Subcutaneous adipose tissue (tissue), 4 donors: ENCODE data around the gene VAPA. TPM values are rescaled to one million over a fixed set of nuclear protein-coding genes. Genes with fewer than 3 reads are reported as not detected.

Experiments used
- CTCF ChIP-seq: fragments of 450-650 bp; IDR thresholded peaks from one replicate; pipeline ENCODE4 v1.5.1; 2016; ENCODE audit warnings: low read depth, mild to moderate bottlenecking, control low read depth, antibody characterized with exemption, moderate library complexity
- total RNA-seq, 4 donors: library from RNA; depleted of rRNA; stranded (reverse); fragments of >200 nt; gene quantifications; one replicate each; pipeline ENCODE4 v1.1.0, GENCODE V29; 2016

The VAPA gene
- total RNA-seq, 4 donors from 2014 or later: 176 to 282 (median 249) TPM

- no peak for TF ChIP-seq CTCF
Observed at GRCh38 chr18:9913151-9913525, 678 bp upstream of the VAPA start.

GRCh38 chr18:9914334-9914583 is 443 bp downstream of the VAPA start:
- TF ChIP-seq CTCF: no peak

GRCh38 chr18:9914584-9915290 is 921 bp downstream of the VAPA start:
- TF ChIP-seq CTCF: no peak

- no peak for TF ChIP-seq CTCF
Observed at GRCh38 chr18:9915291-9916076, 1.7 kb downstream of the VAPA start.

- no peak for TF ChIP-seq CTCF
Observed at GRCh38 chr18:9916077-9916639, 2.3 kb downstream of the VAPA start.

GRCh38 chr18:9916808-9917207 is 3.0 kb downstream of the VAPA start:
- no peak for TF ChIP-seq CTCF

GRCh38 chr18:9918016-9918680 is 4.3 kb downstream of the VAPA start:
- TF ChIP-seq CTCF: no peak
